SK-N-SH treated with all-trans-retinoic acid at 6 μM for 48 hours (cell line): ENCODE results near the gene BUB1B.

ENCODE experiments used
- ARNTL ChIP-seq: fragments of 450-650 bp; formaldehyde crosslinking; IDR thresholded peaks from 2 replicates; pipeline ENCODE4 v1.5.0; 2020; ENCODE audit warnings: low read depth, mild to moderate bottlenecking, moderate library complexity, borderline replicate concordance
- ISL1 ChIP-seq: fragments of 250-450 bp; sonication (Bioruptor Pico); IDR thresholded peaks from 2 replicates; pipeline ENCODE4 v2.1.2; 2022; ENCODE audit warnings: mild to moderate bottlenecking, moderate library complexity
- RARB ChIP-seq: fragments of 250-450 bp; sonication (Bioruptor Pico); IDR thresholded peaks from 2 replicates; pipeline ENCODE4 v1.8.0; 2021; ENCODE audit warnings: mild to moderate bottlenecking, moderate library complexity
- TCF4 ChIP-seq: fragments of 250-450 bp; sonication (Bioruptor Pico); IDR thresholded peaks from 2 replicates; pipeline ENCODE4 v1.8.0; 2021; ENCODE audit warnings: mild to moderate bottlenecking, moderate library complexity, borderline replicate concordance
- ZFP3 ChIP-seq: fragments of 250-450 bp; sonication (Bioruptor Pico); IDR thresholded peaks from 2 replicates; pipeline ENCODE4 v1.5.0; 2020; ENCODE audit warnings: mild to moderate bottlenecking, moderate library complexity
- ZFP30 ChIP-seq: fragments of 450-650 bp; formaldehyde crosslinking; IDR thresholded peaks from 2 replicates; pipeline ENCODE4 v1.5.0; 2022; ENCODE audit warnings: mild to moderate bottlenecking, moderate library complexity
- ZNF565 ChIP-seq: fragments of 450-650 bp; formaldehyde crosslinking; conservative IDR thresholded peaks from 2 replicates; pipeline ENCODE4 v1.5.0; 2020; ENCODE audit warnings: low read depth, mild to moderate bottlenecking, moderate library complexity
- TF ChIP-seq, protein P1 (sequence below): fragments of 250-450 bp; sonication (Bioruptor Pico); IDR thresholded peaks from 2 replicates; pipeline ENCODE4 v1.5.1; 2021; ENCODE audit warnings: mild to moderate bottlenecking, moderate library complexity
- TF ChIP-seq, protein P2 (sequence below): fragments of 250-450 bp; sonication (Bioruptor Pico); IDR thresholded peaks from 2 replicates; pipeline ENCODE4 v1.5.1; 2020; ENCODE audit warnings: low read depth, mild to moderate bottlenecking, moderate library complexity
- TF ChIP-seq, protein P3 (sequence below): fragments of 250-450 bp; sonication (Bioruptor Pico); IDR thresholded peaks from 2 replicates; pipeline ENCODE4 v1.8.0; 2020; ENCODE audit warnings: mild to moderate bottlenecking, moderate library complexity, borderline replicate concordance
- TF ChIP-seq, protein P4 (sequence below): fragments of 250-450 bp; sonication (Bioruptor Pico); IDR thresholded peaks from 2 replicates; pipeline ENCODE4 v1.8.0; 2021; ENCODE audit warnings: low read depth, mild to moderate bottlenecking, moderate library complexity, borderline replicate concordance

DNA sequence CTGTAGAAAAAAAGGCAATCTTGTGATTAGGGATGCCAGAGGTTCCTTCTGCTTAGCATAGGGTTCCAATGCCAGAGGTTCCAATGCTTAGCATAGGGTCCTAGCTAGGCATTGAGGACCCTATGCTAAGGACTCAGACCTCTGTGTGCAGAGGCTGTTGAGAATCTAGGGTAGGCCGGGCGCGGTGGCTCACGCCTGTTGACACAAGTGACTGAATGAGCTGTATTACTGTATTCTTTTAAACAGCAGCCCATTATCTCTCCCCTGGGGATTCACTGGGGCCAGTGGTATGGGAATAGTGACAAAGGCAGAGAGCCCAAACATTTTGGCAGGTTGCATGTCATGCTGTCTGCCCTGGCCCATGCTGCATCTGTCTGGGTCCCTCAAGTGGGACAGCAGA lies 94.2 kb downstream of the BUB1B start:
- TF ChIP-seq ZFP30 (no peak), ZNF565 (CRISPR knock-in tag) (no peak), RARB (CRISPR knock-in tag) (no peak), ISL1 (CRISPR knock-in tag) (no peak), TCF4 (CRISPR knock-in tag) (no peak), ZFP3 (CRISPR knock-in tag) (no peak), ARNTL (CRISPR knock-in tag) (no peak)
- TF ChIP-seq, protein P1, sequence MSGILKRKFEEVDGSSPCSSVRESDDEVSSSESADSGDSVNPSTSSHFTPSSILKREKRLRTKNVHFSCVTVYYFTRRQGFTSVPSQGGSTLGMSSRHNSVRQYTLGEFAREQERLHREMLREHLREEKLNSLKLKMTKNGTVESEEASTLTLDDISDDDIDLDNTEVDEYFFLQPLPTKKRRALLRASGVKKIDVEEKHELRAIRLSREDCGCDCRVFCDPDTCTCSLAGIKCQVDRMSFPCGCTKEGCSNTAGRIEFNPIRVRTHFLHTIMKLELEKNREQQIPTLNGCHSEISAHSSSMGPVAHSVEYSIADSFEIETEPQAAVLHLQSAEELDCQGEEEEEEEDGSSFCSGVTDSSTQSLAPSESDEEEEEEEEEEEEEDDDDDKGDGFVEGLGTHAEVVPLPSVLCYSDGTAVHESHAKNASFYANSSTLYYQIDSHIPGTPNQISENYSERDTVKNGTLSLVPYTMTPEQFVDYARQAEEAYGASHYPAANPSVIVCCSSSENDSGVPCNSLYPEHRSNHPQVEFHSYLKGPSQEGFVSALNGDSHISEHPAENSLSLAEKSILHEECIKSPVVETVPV: no peak
- TF ChIP-seq, protein P2, sequence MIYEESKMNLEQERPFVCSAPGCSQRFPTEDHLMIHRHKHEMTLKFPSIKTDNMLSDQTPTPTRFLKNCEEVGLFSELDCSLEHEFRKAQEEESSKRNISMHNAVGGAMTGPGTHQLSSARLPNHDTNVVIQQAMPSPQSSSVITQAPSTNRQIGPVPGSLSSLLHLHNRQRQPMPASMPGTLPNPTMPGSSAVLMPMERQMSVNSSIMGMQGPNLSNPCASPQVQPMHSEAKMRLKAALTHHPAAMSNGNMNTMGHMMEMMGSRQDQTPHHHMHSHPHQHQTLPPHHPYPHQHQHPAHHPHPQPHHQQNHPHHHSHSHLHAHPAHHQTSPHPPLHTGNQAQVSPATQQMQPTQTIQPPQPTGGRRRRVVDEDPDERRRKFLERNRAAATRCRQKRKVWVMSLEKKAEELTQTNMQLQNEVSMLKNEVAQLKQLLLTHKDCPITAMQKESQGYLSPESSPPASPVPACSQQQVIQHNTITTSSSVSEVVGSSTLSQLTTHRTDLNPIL (CRISPR knock-in tag): no peak
- TF ChIP-seq, protein P3, sequence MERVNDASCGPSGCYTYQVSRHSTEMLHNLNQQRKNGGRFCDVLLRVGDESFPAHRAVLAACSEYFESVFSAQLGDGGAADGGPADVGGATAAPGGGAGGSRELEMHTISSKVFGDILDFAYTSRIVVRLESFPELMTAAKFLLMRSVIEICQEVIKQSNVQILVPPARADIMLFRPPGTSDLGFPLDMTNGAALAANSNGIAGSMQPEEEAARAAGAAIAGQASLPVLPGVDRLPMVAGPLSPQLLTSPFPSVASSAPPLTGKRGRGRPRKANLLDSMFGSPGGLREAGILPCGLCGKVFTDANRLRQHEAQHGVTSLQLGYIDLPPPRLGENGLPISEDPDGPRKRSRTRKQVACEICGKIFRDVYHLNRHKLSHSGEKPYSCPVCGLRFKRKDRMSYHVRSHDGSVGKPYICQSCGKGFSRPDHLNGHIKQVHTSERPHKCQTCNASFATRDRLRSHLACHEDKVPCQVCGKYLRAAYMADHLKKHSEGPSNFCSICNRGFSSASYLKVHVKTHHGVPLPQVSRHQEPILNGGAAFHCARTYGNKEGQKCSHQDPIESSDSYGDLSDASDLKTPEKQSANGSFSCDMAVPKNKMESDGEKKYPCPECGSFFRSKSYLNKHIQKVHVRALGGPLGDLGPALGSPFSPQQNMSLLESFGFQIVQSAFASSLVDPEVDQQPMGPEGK (CRISPR knock-in tag): no peak
- TF ChIP-seq, protein P4, sequence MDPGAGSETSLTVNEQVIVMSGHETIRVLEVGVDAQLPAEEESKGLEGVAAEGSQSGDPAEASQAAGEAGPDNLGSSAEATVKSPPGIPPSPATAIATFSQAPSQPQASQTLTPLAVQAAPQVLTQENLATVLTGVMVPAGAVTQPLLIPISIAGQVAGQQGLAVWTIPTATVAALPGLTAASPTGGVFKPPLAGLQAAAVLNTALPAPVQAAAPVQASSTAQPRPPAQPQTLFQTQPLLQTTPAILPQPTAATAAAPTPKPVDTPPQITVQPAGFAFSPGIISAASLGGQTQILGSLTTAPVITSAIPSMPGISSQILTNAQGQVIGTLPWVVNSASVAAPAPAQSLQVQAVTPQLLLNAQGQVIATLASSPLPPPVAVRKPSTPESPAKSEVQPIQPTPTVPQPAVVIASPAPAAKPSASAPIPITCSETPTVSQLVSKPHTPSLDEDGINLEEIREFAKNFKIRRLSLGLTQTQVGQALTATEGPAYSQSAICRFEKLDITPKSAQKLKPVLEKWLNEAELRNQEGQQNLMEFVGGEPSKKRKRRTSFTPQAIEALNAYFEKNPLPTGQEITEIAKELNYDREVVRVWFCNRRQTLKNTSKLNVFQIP (CRISPR knock-in tag): no peak
